Activated CD4-positive, CD25-positive, alpha-beta regulatory T cell treated with anti-CD3 and anti-CD28 coated beads, Interleukin-2, amount 50 U/mL, for 16 hours (primary cell): Measurements from ENCODE around the gene CLECL1.
"Not testable (repeated sequence)": the region's sequence is repeated elsewhere in the genome, so short reads cannot be mapped to it uniquely, and the experiment has no call there.

Experiments
- DNase-seq: peaks from one replicate; pipeline ENCODE4 v3.0.0-alpha.2; 2020; ENCODE audit warnings: low read depth, low spot score

Gene CLECL1

GRCh38 chr12:9695661-9696060, 37.2 kb downstream of the CLECL1 start:
- not testable (repeated sequence) for DNase-seq

GRCh38 chr12:9695150-9695549, 37.7 kb downstream of the CLECL1 start:
- DNase-seq, result not testable (repeated sequence)

- DNase-seq, result no peak
These were observed 38.7 kb downstream of the CLECL1 start for GRCh38 chr12:9694241-9694640.

- no peak for DNase-seq
These were observed 40.0 kb downstream of the CLECL1 start for GRCh38 chr12:9692909-9693308.

- no peak for DNase-seq
These were observed 45.7 kb downstream of the CLECL1 start for GRCh38 chr12:9687228-9687627.

- DNase-seq, result no peak
These were observed 47.0 kb downstream of the CLECL1 start for GRCh38 chr12:9685915-9686314.

DNA sequence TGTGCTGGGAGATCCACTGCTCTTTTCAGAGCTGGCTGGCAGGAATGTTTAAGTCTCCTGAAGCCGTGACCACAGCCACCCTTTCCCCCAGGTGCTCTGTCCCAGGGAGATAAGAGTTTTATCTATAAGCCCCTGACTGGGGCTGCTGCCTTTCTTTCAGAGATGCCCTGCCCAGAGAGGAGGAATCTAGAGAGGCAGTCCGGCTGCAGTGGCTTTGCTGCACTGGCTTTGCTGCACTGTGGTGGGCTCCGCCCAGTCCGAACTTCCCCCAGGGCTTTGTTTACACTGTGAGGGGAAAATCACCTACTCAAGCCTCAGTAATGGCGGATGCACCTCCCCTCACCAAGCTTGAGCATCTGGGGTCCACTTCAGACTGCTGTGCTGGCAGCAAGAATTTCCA, 47.5 kb downstream of the CLECL1 start:
- DNase-seq, result not testable (repeated sequence)

GRCh38 chr12:9682949-9683348, 49.9 kb downstream of the CLECL1 start:
- DNase-seq, result not testable (repeated sequence)

- DNase-seq, result not testable (repeated sequence)
These were observed 50.4 kb downstream of the CLECL1 start for GRCh38 chr12:9682508-9682907.

- no peak for DNase-seq
These were observed 58.7 kb downstream of the CLECL1 start for GRCh38 chr12:9674226-9674590.

GRCh38 chr12:9673404-9674225, 59.3 kb downstream of the CLECL1 start:
- DNase-seq, result peak; percentile 27
